Endothelial cell of umbilical vein (primary cell): ENCODE results near the gene CLIP1. TPM values are rescaled to one million over a fixed set of nuclear protein-coding genes. Genes with fewer than 3 reads are reported as not detected.

Experiments
- BruUV-seq: library from RNA; stranded (reverse); fragments of 400-500 nt; replicated peaks from 2 replicates; lab custom pipeline; 2021; lab: Mats Ljungman, UMichigan
- CTCF ChIA-PET: fragments of 300-600, 350-600 bp; sonication (Branson Sonifier 250); formaldehyde crosslinking; loops from one replicate; lab custom pipeline; 2021; ENCODE audit warnings: antibody characterized with exemption, inconsistent platforms; lab: Charles Lee
- POLR2A ChIA-PET: fragments of 300-600, 350-600 bp; sonication (Branson Sonifier 250); formaldehyde crosslinking; loops from one replicate; lab custom pipeline; 2021; ENCODE audit warnings: antibody characterized with exemption, inconsistent platforms; lab: Charles Lee
- DNase-seq: peaks from one replicate; pipeline ENCODE4 v3.0.0-alpha.2; 2011; ENCODE audit warnings: low read depth, low spot score
- FAIRE-seq: peaks from 2 replicates; lab custom pipeline; 2011; peaks lifted over from hg19 to GRCh38; lab: Jason Lieb, UNC
- H2AFZ ChIP-seq: 2 replicates; pipeline ENCODE4 v1.6.0; 2012; ENCODE audit warnings: low read depth, low read length, control low read depth, inconsistent platforms
- H3K27ac ChIP-seq: 2 replicates; pipeline ENCODE4 v1.5.1; 2011; ENCODE audit warnings: low read depth, mild to moderate bottlenecking, control low read depth, low read length, moderate library complexity; ENCODE audit not compliant: insufficient read depth
- H3K27me3 ChIP-seq, 2 experiments: 2 replicates each; pipeline versions ENCODE4 v1.6.0 to v1.6.1; 2011; ENCODE audit warnings: low read length in 2 of 2, mixed read lengths in 1 of 2; ENCODE audit not compliant: control insufficient read depth in 2 of 2, insufficient read depth in 2 of 2
- H3K36me3 ChIP-seq, 2 experiments: 2 replicates in 1 of 2; 3 replicates in 1 of 2; pipeline ENCODE4 v1.5.1; 2011; ENCODE audit warnings: low read length in 2 of 2, mild to moderate bottlenecking in 1 of 2, moderate library complexity in 1 of 2; ENCODE audit not compliant: control insufficient read depth in 2 of 2, insufficient read depth in 2 of 2; ENCODE audit errors: extremely low read depth in 1 of 2
- H3K4me1 ChIP-seq: 3 replicates; pipeline ENCODE4 v1.5.1; 2011; ENCODE audit warnings: mild to moderate bottlenecking, low read length; ENCODE audit not compliant: control insufficient read depth, insufficient read depth; ENCODE audit errors: extremely low read depth
- H3K4me2 ChIP-seq: 2 replicates; pipeline ENCODE4 v1.6.1; 2011; ENCODE audit warnings: low read length, control low read depth, mixed read lengths; ENCODE audit not compliant: insufficient read depth
- H3K4me3 ChIP-seq, 3 experiments: fragments of 200-600 bp in 1 of 3; sonication (generic), shearing (Covaris generic) in 1 of 3; replicated peaks in 1 of 3; 2 replicates each; pipeline ENCODE4 v1.5.1; 2011 to 2016; ENCODE audit warnings: control low read depth in 3 of 3, low read length in 3 of 3, mild to moderate bottlenecking in 2 of 3, inconsistent platforms in 1 of 3, low read depth in 1 of 3, moderate library complexity in 1 of 3; ENCODE audit not compliant: insufficient read depth in 1 of 3
- H3K79me2 ChIP-seq: 2 replicates; pipeline ENCODE4 v1.6.0; 2012; ENCODE audit warnings: low read length, inconsistent platforms; ENCODE audit not compliant: control insufficient read depth, insufficient read depth
- H3K9ac ChIP-seq: replicated peaks from 2 replicates; pipeline ENCODE3; 2011; ENCODE audit warnings: low read length, control low read depth; ENCODE audit not compliant: insufficient read depth; ENCODE audit errors: extremely low read depth
- H3K9me1 ChIP-seq: replicated peaks from 3 replicates; pipeline ENCODE4 v1.6.0; 2011; ENCODE audit warnings: mild to moderate bottlenecking, low read length; ENCODE audit not compliant: control insufficient read depth, insufficient read depth; ENCODE audit errors: extremely low read depth
- H3K9me3 ChIP-seq: replicated peaks from 2 replicates; pipeline ENCODE4 v1.5.1; 2012; ENCODE audit warnings: low read length, inconsistent platforms; ENCODE audit not compliant: control insufficient read depth, insufficient read depth
- H4K20me1 ChIP-seq: replicated peaks from 2 replicates; pipeline ENCODE3; 2011; ENCODE audit warnings: mild to moderate bottlenecking, low read length; ENCODE audit not compliant: control insufficient read depth, insufficient read depth; ENCODE audit errors: extremely low read depth
- EZH2 ChIP-seq: IDR thresholded peaks from 2 replicates; pipeline ENCODE4 v1.6.1; 2012; ENCODE audit warnings: borderline replicate concordance, low read depth, mild to moderate bottlenecking, moderate library complexity, low read length, inconsistent platforms; ENCODE audit not compliant: severe bottlenecking
- FOS ChIP-seq: IDR thresholded peaks from 2 replicates; pipeline ENCODE4 v1.6.1; 2011; ENCODE audit warnings: mild to moderate bottlenecking, low read length, moderate library complexity, borderline replicate concordance; ENCODE audit not compliant: insufficient read depth
- GATA2 ChIP-seq: IDR thresholded peaks from 2 replicates; pipeline ENCODE4 v1.7.0; 2011; ENCODE audit warnings: low read depth, mild to moderate bottlenecking, moderate library complexity, mixed read lengths, low read length; ENCODE audit not compliant: insufficient read length, insufficient read depth
- JUN ChIP-seq: IDR thresholded peaks from 2 replicates; pipeline ENCODE4 v1.6.1; 2011; ENCODE audit warnings: borderline replicate concordance, low read depth; ENCODE audit not compliant: insufficient read length, insufficient read depth
- MYC ChIP-seq: IDR thresholded peaks from one replicate; pipeline ENCODE4 v1.6.1; 2011; ENCODE audit warnings: mild to moderate bottlenecking, low read depth, low read length
- POLR2A ChIP-seq: IDR thresholded peaks from 2 replicates; pipeline ENCODE4 v1.6.1; 2012; ENCODE audit warnings: low read depth, mild to moderate bottlenecking, control low read depth, low read length
- POLR2AphosphoS5 ChIP-seq: IDR thresholded peaks from 2 replicates; pipeline ENCODE4 v1.6.1; 2012; ENCODE audit warnings: low read depth, mild to moderate bottlenecking, control low read depth, low read length, moderate library complexity; ENCODE audit not compliant: insufficient read depth
- dilution Hi-C: fragments of 300-500 bp; cut with MboI; formaldehyde crosslinking; loops from one replicate; pipeline ENCODE4 v1.15.0; 2019; ENCODE audit warnings: low sequenced_read_pairs; ENCODE audit not compliant: extremely low pct_ligation_motif_present
- intact Hi-C: fragments of 100-400 bp; cut with micrococcal nuclease; formaldehyde crosslinking; loops from one replicate; pipeline ENCODE4 v1.10.0; 2022
- polyA plus RNA-seq, 4 experiments: library from polyadenylated mRNA; depleted of rRNA in 3 of 4; stranded (reverse) in 3 of 4; unstranded in 1 of 4; fragments of >200 nt; gene quantifications; 2 replicates each; pipeline versions ENCODE4 v1.2.1 to v1.2.3, GENCODE V29; 2011 to 2012; ENCODE audit warnings: missing spikeins in 1 of 4
- total RNA-seq: library from RNA; stranded (reverse); gene quantifications from 2 replicates; pipeline ENCODE4 v1.2.3, GENCODE V29; 2021
- TF ChIP-seq, protein P1 (sequence below): IDR thresholded peaks from 2 replicates; pipeline ENCODE4 v1.6.1; 2011; ENCODE audit not compliant: insufficient read depth, insufficient read length
- TF ChIP-seq, protein P2 (sequence below), 2 donors: IDR thresholded peaks; 1 replicate in 1 of 2; 2 replicates in 1 of 2; pipeline ENCODE4 v1.5.1; 2011; ENCODE audit warnings: low read length in 2 of 2, mild to moderate bottlenecking in 2 of 2, moderate library complexity in 2 of 2, control low read depth in 1 of 2, inconsistent platforms in 1 of 2, low read depth in 1 of 2; ENCODE audit not compliant: insufficient read depth in 1 of 2; ENCODE audit errors: extremely low read depth in 1 of 2

CLIP1 gene
- total and polyA plus RNA-seq, 2 donors (not counting 3 experiments of a cell fraction or from before 2014, with no cell fraction given): 56.5 to 84.3 TPM

DNA sequence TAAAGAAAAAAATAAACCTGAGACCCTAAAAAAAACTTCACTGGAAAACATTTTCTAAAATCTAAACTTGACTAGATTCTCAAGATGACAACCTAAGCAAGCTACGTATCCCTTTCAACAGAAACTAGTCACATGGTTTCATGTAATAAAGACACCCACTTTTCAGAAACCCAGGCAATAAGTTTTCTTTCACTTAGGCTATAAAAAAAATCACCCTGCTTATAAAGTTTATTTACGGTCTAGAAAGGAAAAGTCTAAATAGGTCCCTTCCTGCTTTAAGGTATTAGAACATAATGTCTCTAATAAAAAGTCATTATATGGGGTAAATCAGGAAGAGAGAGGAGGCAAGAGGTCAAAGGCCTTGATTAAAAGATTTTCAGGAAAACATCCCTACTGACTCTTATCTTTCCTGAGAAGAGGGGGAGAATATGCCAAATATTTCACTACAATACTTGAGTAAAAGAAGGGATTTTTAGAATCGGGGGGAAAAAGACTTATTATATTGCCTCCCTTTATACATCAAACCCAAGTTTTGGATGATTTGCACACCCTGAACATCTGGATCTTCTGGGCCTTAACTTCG is 9.5 kb downstream of the CLIP1 start:
- Histone ChIP-seq H3K36me3 (peaks cover 0 to 4% of the 10 kb centered on the region in 2 experiments), H4K20me1 (no peaks in the 10 kb centered on the region), H3K4me1 (peaks cover 21% of the 10 kb centered on the region), H3K9me1 (no peaks in the 10 kb centered on the region), H3K27ac (no peak overlapping the region), H3K9ac (peak overlapping the region; percentile 9), H2AFZ (no peak overlapping the region), H3K27me3 (no peaks in the 10 kb centered on the region), H3K4me3 (no peak overlapping the region), H3K79me2 (peaks cover 74% of the 10 kb centered on the region), H3K9me3 (no peaks in the 10 kb centered on the region), H3K4me2 (peak overlapping the region; percentile 76)
- dilution Hi-C loops (no loop called here), intact Hi-C loops (no loop called here)
- ChIA-PET CTCF (interaction anchor here (0.9 to 4.1 kb wide), 4 partner anchors 9 to 58 kb away, joined by 3 to 35 read pairs (median 16); partner anchors contain the start of gene CLIP1), POLR2A (interaction anchor here (0.9 kb wide), 1 partner anchor 73 kb away, joined by 3 read pairs; no protein-coding TSS in a partner anchor)
- DNase-seq (peak; percentile 27), FAIRE-seq (no peak)
- BruUV-seq: no TSS peak
- TF ChIP-seq POLR2A (no peak), FOS (no peak), POLR2AphosphoS5 (no peak), EZH2 (no peak)

DNA sequence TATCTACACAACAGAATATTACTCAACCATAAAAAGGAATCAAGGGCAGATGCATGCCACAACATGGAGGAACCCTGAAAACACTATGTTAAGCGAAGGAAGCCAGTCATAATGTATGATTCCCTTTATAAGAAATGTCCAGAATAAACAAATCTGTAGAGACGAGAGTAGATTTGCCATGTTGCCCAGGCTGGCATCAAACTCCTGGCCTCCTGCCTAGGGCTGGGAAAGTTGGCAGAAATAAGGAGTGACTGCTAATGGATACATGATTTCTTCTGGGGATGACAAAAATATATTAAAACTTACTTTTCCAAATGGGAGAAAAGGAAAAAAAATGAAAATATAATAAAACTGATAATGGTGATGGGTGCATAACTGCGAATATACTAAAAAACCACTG is 10.9 kb downstream of the CLIP1 start:
- Histone ChIP-seq H3K4me3 (no peak overlapping the region), H3K9ac (no peak overlapping the region), H3K27ac (no peak overlapping the region), H3K9me3 (no peaks in the 10 kb centered on the region), H3K9me1 (no peaks in the 10 kb centered on the region), H2AFZ (no peak overlapping the region), H3K27me3 (no peaks in the 10 kb centered on the region), H4K20me1 (no peaks in the 10 kb centered on the region), H3K36me3 (peaks cover 0 to 4% of the 10 kb centered on the region in 2 experiments), H3K79me2 (peaks cover 70% of the 10 kb centered on the region), H3K4me1 (peaks cover 13% of the 10 kb centered on the region), H3K4me2 (no peak overlapping the region)
- TF ChIP-seq POLR2AphosphoS5 (no peak), POLR2A (no peak), JUN (no peak), MYC (no peak), FOS (no peak), EZH2 (no peak), GATA2 (no peak)
- TF ChIP-seq, protein P1, sequence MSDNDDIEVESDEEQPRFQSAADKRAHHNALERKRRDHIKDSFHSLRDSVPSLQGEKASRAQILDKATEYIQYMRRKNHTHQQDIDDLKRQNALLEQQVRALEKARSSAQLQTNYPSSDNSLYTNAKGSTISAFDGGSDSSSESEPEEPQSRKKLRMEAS: no peak
- TF ChIP-seq, protein P2, sequence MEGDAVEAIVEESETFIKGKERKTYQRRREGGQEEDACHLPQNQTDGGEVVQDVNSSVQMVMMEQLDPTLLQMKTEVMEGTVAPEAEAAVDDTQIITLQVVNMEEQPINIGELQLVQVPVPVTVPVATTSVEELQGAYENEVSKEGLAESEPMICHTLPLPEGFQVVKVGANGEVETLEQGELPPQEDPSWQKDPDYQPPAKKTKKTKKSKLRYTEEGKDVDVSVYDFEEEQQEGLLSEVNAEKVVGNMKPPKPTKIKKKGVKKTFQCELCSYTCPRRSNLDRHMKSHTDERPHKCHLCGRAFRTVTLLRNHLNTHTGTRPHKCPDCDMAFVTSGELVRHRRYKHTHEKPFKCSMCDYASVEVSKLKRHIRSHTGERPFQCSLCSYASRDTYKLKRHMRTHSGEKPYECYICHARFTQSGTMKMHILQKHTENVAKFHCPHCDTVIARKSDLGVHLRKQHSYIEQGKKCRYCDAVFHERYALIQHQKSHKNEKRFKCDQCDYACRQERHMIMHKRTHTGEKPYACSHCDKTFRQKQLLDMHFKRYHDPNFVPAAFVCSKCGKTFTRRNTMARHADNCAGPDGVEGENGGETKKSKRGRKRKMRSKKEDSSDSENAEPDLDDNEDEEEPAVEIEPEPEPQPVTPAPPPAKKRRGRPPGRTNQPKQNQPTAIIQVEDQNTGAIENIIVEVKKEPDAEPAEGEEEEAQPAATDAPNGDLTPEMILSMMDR (IDR thresholded peaks at IDR 0.05; ENCODE audit: extremely low read depth in 1 of 2, insufficient read depth in 1 of 2, low read depth in 1 of 2, low read length in 2 of 2): no peak
- intact Hi-C loops: no loop called here
- FAIRE-seq (no peak), DNase-seq (no peak)
- BruUV-seq: no TSS peak
- ChIA-PET CTCF (interaction anchor here (1.1 to 4.1 kb wide), 3 partner anchors 10 to 62 kb away, joined by 3 to 35 read pairs (median 4); partner anchors contain the start of gene CLIP1), POLR2A (no interaction called here)
- dilution Hi-C loops: no loop called here
